ENCODE results near the gene SDHA.

- TF ChIP-seq, protein P1, sequence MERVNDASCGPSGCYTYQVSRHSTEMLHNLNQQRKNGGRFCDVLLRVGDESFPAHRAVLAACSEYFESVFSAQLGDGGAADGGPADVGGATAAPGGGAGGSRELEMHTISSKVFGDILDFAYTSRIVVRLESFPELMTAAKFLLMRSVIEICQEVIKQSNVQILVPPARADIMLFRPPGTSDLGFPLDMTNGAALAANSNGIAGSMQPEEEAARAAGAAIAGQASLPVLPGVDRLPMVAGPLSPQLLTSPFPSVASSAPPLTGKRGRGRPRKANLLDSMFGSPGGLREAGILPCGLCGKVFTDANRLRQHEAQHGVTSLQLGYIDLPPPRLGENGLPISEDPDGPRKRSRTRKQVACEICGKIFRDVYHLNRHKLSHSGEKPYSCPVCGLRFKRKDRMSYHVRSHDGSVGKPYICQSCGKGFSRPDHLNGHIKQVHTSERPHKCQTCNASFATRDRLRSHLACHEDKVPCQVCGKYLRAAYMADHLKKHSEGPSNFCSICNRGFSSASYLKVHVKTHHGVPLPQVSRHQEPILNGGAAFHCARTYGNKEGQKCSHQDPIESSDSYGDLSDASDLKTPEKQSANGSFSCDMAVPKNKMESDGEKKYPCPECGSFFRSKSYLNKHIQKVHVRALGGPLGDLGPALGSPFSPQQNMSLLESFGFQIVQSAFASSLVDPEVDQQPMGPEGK (tag by site-specific recombination; IDR thresholded peaks at IDR 0.05): no peak
- TF ChIP-seq ZNF184 (tag by site-specific recombination; IDR thresholded peaks at IDR 0.05) (no peak), CTCF (tag by site-specific recombination; IDR thresholded peaks at IDR 0.05) (no peak)
These were observed 88.1 kb downstream of the SDHA start for GRCh38 chr5:306011-306805.
